Osteocyte (in vitro differentiated cells): ENCODE measurements around the gene LRPPRC. TPM values are rescaled to one million over a fixed set of nuclear protein-coding genes. Genes with fewer than 3 reads are reported as not detected.

Experiments
- DNase-seq: peaks from one replicate; pipeline ENCODE4 v3.0.0; 2021; ENCODE audit warnings: mixed read lengths; ENCODE audit not compliant: unreplicated experiment; ENCODE audit errors: extremely low spot score
- H3K27ac Mint-ChIP-seq: one replicate; pipeline ENCODE4 v1.8.0; 2021; ENCODE audit warnings: mild to moderate bottlenecking, mixed read lengths; ENCODE audit not compliant: unreplicated experiment
- H3K27me3 Mint-ChIP-seq: one replicate; pipeline ENCODE4 v1.8.0; 2021; ENCODE audit warnings: mixed read lengths; ENCODE audit not compliant: unreplicated experiment
- H3K36me3 Mint-ChIP-seq: one replicate; pipeline ENCODE4 v1.8.0; 2021; ENCODE audit warnings: mixed read lengths; ENCODE audit not compliant: unreplicated experiment
- H3K4me1 Mint-ChIP-seq: one replicate; pipeline ENCODE4 v1.8.0; 2021; ENCODE audit warnings: mixed read lengths; ENCODE audit not compliant: unreplicated experiment
- H3K4me3 Mint-ChIP-seq: one replicate; pipeline ENCODE4 v1.8.0; 2021; ENCODE audit warnings: mild to moderate bottlenecking, moderate library complexity, mixed read lengths; ENCODE audit not compliant: unreplicated experiment
- H3K9me3 Mint-ChIP-seq: one replicate; pipeline ENCODE4 v1.8.0; 2021; ENCODE audit warnings: mixed read lengths; ENCODE audit not compliant: unreplicated experiment
- total RNA-seq: library from RNA; stranded (reverse); gene quantifications from 2 replicates; pipeline ENCODE4 v1.2.1, GENCODE V29; 2021
- TF ChIP-seq, protein P1 (sequence below): fragments of 200-600 bp; sonication (generic); IDR thresholded peaks from 2 replicates; pipeline ENCODE4 v1.5.0; 2021; ENCODE audit warnings: antibody characterized with exemption, mild to moderate bottlenecking, moderate library complexity

The LRPPRC gene
- total RNA-seq, 1 donor from 2014 or later: 73.8 TPM

DNA sequence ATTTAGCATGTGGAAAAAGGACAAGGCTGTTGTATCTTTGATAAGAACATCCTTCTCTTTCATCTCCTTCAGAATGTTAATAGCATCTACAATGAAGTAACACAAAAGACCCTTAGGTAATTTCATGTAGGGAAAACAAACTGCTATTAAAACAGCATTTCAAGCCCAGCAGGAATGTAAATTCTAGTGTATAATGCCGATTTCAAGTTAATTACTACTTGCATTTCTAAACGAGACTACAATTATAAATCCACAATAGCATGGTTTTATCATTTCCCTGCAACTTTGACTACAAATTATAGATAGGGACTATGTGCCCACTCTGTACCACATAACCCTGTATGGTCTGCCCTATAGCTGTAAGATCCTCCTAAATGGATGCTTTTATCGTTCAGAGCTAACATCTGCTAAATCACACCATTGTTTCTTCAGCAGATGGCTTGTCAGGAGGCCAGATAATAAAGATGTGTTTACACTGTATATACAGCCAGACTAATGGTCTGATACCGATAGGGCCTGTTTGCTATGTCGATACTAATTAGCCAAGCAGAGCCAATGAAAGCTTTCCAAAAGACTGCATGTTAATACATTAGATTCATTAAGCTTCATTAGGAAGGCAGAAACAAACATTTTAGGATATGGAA, 51.9 kb downstream of the LRPPRC start:
- H3K27ac Mint-ChIP-seq: no peak overlapping the region
- TF ChIP-seq, protein P1, sequence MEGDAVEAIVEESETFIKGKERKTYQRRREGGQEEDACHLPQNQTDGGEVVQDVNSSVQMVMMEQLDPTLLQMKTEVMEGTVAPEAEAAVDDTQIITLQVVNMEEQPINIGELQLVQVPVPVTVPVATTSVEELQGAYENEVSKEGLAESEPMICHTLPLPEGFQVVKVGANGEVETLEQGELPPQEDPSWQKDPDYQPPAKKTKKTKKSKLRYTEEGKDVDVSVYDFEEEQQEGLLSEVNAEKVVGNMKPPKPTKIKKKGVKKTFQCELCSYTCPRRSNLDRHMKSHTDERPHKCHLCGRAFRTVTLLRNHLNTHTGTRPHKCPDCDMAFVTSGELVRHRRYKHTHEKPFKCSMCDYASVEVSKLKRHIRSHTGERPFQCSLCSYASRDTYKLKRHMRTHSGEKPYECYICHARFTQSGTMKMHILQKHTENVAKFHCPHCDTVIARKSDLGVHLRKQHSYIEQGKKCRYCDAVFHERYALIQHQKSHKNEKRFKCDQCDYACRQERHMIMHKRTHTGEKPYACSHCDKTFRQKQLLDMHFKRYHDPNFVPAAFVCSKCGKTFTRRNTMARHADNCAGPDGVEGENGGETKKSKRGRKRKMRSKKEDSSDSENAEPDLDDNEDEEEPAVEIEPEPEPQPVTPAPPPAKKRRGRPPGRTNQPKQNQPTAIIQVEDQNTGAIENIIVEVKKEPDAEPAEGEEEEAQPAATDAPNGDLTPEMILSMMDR: no peak
- peaks cover 45% of the 10 kb centered on the region for H3K36me3 Mint-ChIP-seq
- no peaks in the 10 kb centered on the region for H3K9me3 Mint-ChIP-seq
- H3K27me3 Mint-ChIP-seq: no peaks in the 10 kb centered on the region
- no peak for DNase-seq
- H3K4me3 Mint-ChIP-seq: no peak overlapping the region
- peaks cover 11% of the 10 kb centered on the region for H3K4me1 Mint-ChIP-seq

DNA sequence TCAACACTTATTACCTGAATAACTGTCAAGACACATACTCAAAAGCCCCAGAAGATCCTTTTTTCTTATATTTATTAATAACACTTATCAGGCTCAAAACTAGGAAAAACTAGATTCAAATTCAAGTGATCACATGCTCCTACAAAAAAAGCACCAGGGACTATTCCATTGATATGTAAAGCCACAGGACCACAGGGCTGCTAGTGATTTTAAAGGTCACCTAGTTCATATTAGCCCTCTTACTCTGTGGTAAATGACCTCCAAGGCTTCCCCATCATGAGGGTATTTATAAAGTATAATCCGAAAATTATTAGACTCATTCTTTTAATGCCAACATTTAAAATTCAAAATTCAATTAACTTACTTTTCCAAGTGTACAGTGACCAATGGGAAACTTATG, 52.5 kb downstream of the LRPPRC start:
- TF ChIP-seq, protein P1: no peak
- Mint-ChIP-seq H3K27ac (no peak overlapping the region), H3K4me3 (no peak overlapping the region), H3K9me3 (no peaks in the 10 kb centered on the region), H3K27me3 (no peaks in the 10 kb centered on the region), H3K36me3 (peaks cover 48% of the 10 kb centered on the region), H3K4me1 (peaks cover 5% of the 10 kb centered on the region)
- DNase-seq: no peak

DNA sequence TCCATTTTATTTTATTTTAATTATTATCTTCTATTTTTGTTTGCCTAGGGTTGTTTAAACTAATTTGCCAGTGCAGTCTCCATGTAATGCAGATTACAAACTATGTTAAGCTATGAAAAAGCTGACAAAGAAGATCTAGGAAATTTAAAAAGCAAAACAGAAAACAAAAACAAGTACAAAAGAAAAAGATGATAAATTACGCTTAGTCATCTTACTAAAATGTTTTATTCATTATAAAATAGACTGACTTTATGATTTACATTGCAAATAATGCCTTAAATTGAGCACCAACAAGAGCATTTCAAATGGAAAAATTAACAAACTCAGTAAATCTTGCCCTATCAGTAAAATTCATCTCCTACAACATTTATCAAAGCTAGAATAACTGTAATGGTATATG, 52.9 kb downstream of the LRPPRC start:
- Mint-ChIP-seq H3K4me3 (no peak overlapping the region), H3K4me1 (peaks cover under 1% of the 10 kb centered on the region), H3K36me3 (peaks cover 44% of the 10 kb centered on the region), H3K27ac (no peak overlapping the region), H3K27me3 (no peaks in the 10 kb centered on the region), H3K9me3 (no peaks in the 10 kb centered on the region)
- DNase-seq: no peak
- TF ChIP-seq, protein P1: no peak

DNA sequence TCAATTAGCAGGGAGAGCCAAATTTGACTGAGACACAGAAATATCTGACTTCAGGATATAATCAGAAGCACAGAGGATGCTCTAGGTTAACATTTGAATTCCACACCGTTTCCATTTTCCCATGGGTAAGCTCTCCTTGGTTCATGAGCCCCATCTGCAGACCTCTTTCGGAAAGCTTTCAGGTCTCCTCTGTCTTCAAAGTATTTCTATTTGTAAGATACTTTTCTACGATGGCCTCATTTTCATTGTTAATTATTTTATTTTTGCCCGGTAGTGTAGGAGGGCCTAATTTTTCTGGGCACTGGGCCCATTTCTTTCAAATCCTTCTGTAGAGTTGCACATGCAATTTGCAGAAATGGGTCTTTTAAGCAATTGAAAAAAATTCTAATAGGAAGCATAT, 53.8 kb downstream of the LRPPRC start:
- TF ChIP-seq, protein P1: no peak
- no peak for DNase-seq

DNA sequence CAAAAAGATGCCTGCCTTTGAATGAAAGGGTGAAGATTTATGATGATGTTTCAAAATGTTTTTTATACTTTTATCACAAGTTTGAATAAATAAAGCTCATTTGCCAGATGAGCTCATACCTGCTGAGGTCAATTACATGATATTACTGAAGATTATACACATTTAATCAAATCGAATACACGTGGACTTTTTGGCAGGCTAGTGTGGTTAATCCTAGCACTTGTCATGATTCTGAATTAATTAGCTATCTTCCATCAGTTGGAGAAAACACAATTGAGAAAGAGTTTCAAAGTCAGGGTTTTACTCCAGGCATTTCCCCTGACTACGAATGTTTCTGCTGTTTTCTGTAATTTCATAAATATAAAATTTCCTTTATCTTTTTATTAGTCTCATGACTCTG, 54.4 kb downstream of the LRPPRC start:
- no peaks in the 10 kb centered on the region for H3K27me3 Mint-ChIP-seq
- H3K36me3 Mint-ChIP-seq: peaks cover 35% of the 10 kb centered on the region
- TF ChIP-seq, protein P1: no peak
- H3K27ac Mint-ChIP-seq: no peak overlapping the region
- DNase-seq: no peak
- no peaks in the 10 kb centered on the region for H3K4me1 Mint-ChIP-seq
- H3K4me3 Mint-ChIP-seq: no peak overlapping the region
- no peaks in the 10 kb centered on the region for H3K9me3 Mint-ChIP-seq

More for the DNA sequence above, 53.8 kb downstream of the LRPPRC start:
- H3K9me3 Mint-ChIP-seq: no peaks in the 10 kb centered on the region
- H3K4me1 Mint-ChIP-seq: no peaks in the 10 kb centered on the region
- peaks cover 39% of the 10 kb centered on the region for H3K36me3 Mint-ChIP-seq
- H3K4me3 Mint-ChIP-seq: no peak overlapping the region
- H3K27ac Mint-ChIP-seq: no peak overlapping the region
- no peaks in the 10 kb centered on the region for H3K27me3 Mint-ChIP-seq
